ENCODE data around the gene RCAN3. TPM values are rescaled to one million over a fixed set of nuclear protein-coding genes. Genes with fewer than 3 reads are reported as not detected.
A peak's percentile ranks its signal among the peaks of the same experiment; 100 is the strongest.
"Not testable (repeated sequence)": the region's sequence is repeated elsewhere in the genome, so short reads cannot be mapped to it uniquely, and the experiment has no call there.

The RCAN3 gene
- total RNA-seq, 1 donor from 2014 or later = 6.4 TPM

GRCh38 chr1:24504560-24504959 lies 1.9 kb downstream of the RCAN3 start:
- DNase-seq (no peak), ATAC-seq (no peak)
- intact Hi-C loops (cut with micrococcal nuclease) = no loop called here

- intact Hi-C loops (cut with micrococcal nuclease) = no loop called here
- no peak for ATAC-seq
- no peak for DNase-seq
Observed at GRCh38 chr1:24505816-24506215, 3.2 kb downstream of the RCAN3 start.

- intact Hi-C loops (cut with micrococcal nuclease) = no loop called here
- ATAC-seq = no peak
Observed at GRCh38 chr1:24506691-24507381, 4.2 kb downstream of the RCAN3 start.

GRCh38 chr1:24507405-24507804 lies 4.8 kb downstream of the RCAN3 start:
- ATAC-seq (no peak), DNase-seq (no peak)
- intact Hi-C loops (cut with micrococcal nuclease) = no loop called here

More at GRCh38 chr1:24506691-24507381, 4.2 kb downstream of the RCAN3 start:
- no peak for DNase-seq

- DNase-seq = no peak
- intact Hi-C loops (cut with micrococcal nuclease) = no loop called here
- no peak for ATAC-seq
Observed at GRCh38 chr1:24508911-24509310, 6.3 kb downstream of the RCAN3 start.

GRCh38 chr1:24513706-24514105 lies 11.1 kb downstream of the RCAN3 start:
- intact Hi-C loops (cut with micrococcal nuclease) = no loop called here
- ATAC-seq = no peak

GRCh38 chr1:24514946-24515345 lies 12.3 kb downstream of the RCAN3 start:
- no peak for DNase-seq
- ATAC-seq = no peak
- intact Hi-C loops (cut with micrococcal nuclease) = no loop called here

More at GRCh38 chr1:24513706-24514105, 11.1 kb downstream of the RCAN3 start:
- DNase-seq = no peak

GRCh38 chr1:24515671-24516209 lies 13.1 kb downstream of the RCAN3 start:
- intact Hi-C loops (cut with micrococcal nuclease); DNase-seq: not testable (repeated sequence)
- ATAC-seq = peak; percentile 26

- no peak for DNase-seq
- ATAC-seq = no peak
- intact Hi-C loops (cut with micrococcal nuclease) = no loop called here
Observed at GRCh38 chr1:24516506-24516905, 13.9 kb downstream of the RCAN3 start.

GRCh38 chr1:24517898-24518297 lies 15.3 kb downstream of the RCAN3 start:
- no peak for DNase-seq
- intact Hi-C loops (cut with micrococcal nuclease) = no loop called here
- ATAC-seq = no peak

GRCh38 chr1:24520282-24520681 lies 17.6 kb downstream of the RCAN3 start:
- intact Hi-C loops (cut with micrococcal nuclease); ATAC-seq; DNase-seq: not testable (repeated sequence)

- DNase-seq = no peak
- no peak for ATAC-seq
- intact Hi-C loops (cut with micrococcal nuclease) = no loop called here
Observed at GRCh38 chr1:24525606-24526005, 23.0 kb downstream of the RCAN3 start.

GRCh38 chr1:24526045-24526444 lies 23.4 kb downstream of the RCAN3 start:
- no peak for ATAC-seq
- intact Hi-C loops (cut with micrococcal nuclease) = no loop called here
- no peak for DNase-seq

GRCh38 chr1:24526940-24527542 lies 24.4 kb downstream of the RCAN3 start:
- DNase-seq = no peak
- intact Hi-C loops (cut with micrococcal nuclease) = no loop called here
- ATAC-seq = no peak

GRCh38 chr1:24528744-24529143 lies 26.1 kb downstream of the RCAN3 start:
- intact Hi-C loops (cut with micrococcal nuclease) = no loop called here
- DNase-seq (no peak), ATAC-seq (no peak)

- DNase-seq; ATAC-seq; intact Hi-C loops (cut with micrococcal nuclease): not testable (repeated sequence)
Observed at GRCh38 chr1:24529292-24529691, 26.7 kb downstream of the RCAN3 start.

- intact Hi-C loops (cut with micrococcal nuclease) = no loop called here
- DNase-seq (peak; percentile 32), ATAC-seq (no peak)
Observed at GRCh38 chr1:24535021-24535424, 32.4 kb downstream of the RCAN3 start.

GRCh38 chr1:24535778-24536177 lies 33.1 kb downstream of the RCAN3 start:
- DNase-seq = no peak
- no peak for ATAC-seq
- intact Hi-C loops (cut with micrococcal nuclease) = no loop called here

GRCh38 chr1:24536391-24536840 lies 33.8 kb downstream of the RCAN3 start:
- intact Hi-C loops (cut with micrococcal nuclease) = no loop called here
- ATAC-seq (no peak), DNase-seq (no peak)

- intact Hi-C loops (cut with micrococcal nuclease) = no loop called here
- ATAC-seq (no peak), DNase-seq (no peak)
Observed at GRCh38 chr1:24540051-24540905, 37.6 kb downstream of the RCAN3 start.

Measured in left ventricle myocardium superior (tissue), 1 donor.